ENCODE data around the gene TCTA.

The TCTA gene

DNA sequence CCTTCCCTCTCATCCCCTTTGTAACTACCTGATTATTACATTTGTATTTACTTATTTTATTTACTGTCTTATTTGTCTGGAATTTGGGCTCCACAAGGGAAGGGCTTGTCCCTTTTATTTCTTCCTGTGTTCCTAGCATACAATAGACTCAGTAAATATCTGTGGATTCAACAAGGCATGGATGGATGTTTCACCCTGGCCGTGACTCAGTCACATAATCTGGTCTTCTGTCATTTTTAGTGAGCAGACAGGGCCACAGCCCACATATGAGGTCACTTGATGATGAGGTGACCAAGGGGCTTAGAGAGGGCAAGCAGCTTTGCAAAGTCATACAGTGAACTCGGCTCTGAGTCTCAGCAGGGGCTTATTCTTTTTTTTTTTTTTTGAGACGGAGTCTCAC lies 50.0 kb downstream of the TCTA start:
- Histone ChIP-seq H3K9me3 (no peaks in the 10 kb centered on the region), H3K4me3 (no peak overlapping the region), H3K36me3 (no peaks in the 10 kb centered on the region), H3K4me1 (peaks cover 0 to 19% (median 5%) of the 10 kb centered on the region in 4 donors), H3K27ac (no peak overlapping the region), H3K27me3 (no peaks in the 10 kb centered on the region)
- no peak for DNase-seq
- TF ChIP-seq CTCF (IDR thresholded peaks at IDR 0.05) = no peak
- intact Hi-C loops (cut with DNase I; ENCODE audit: low total_unique reads) = no loop called here

- Histone ChIP-seq H3K9me3 (no peaks in the 10 kb centered on the region), H3K27me3 (no peaks in the 10 kb centered on the region), H3K36me3 (no peaks in the 10 kb centered on the region), H3K4me1 (peaks cover 0 to 37% (median 17%) of the 10 kb centered on the region in 4 donors), H3K27ac (peak overlapping the region in 1 of 2 donors; percentile 95), H3K4me3 (no peak overlapping the region)
- no peak for TF ChIP-seq CTCF (IDR thresholded peaks at IDR 0.05)
- intact Hi-C loops (cut with DNase I; ENCODE audit: low total_unique reads) = no loop called here
- DNase-seq = no peak
These were observed 53.2 kb downstream of the TCTA start for GRCh38 chr3:49465270-49466034.
